Esophagus muscularis mucosa (tissue), 4 donors: ENCODE measurements around the gene TROAP.

Source experiments
- CTCF ChIP-seq, 3 experiments: fragments of 200-600 bp in 2 of 3; fragments of 450-650 bp in 1 of 3; sonication (generic) in 2 of 3; IDR thresholded peaks; one replicate each; pipeline ENCODE4 v1.5.1; 2017 to 2019; ENCODE audit warnings: antibody characterized with exemption in 3 of 3, mild to moderate bottlenecking in 2 of 3, moderate library complexity in 1 of 3
- EP300 ChIP-seq: sonication (generic); formaldehyde crosslinking; IDR thresholded peaks from one replicate; pipeline ENCODE4 v1.6.1; 2017; ENCODE audit warnings: antibody characterized with exemption
- POLR2A ChIP-seq: fragments of 450-650 bp; IDR thresholded peaks from one replicate; pipeline ENCODE4 v1.6.1; 2017; ENCODE audit warnings: antibody characterized with exemption, moderate library complexity, mild to moderate bottlenecking, low read depth
- POLR2AphosphoS5 ChIP-seq, 2 donors: sonication (generic); formaldehyde crosslinking; IDR thresholded peaks; one replicate each; pipeline ENCODE4 v1.6.1; 2017; ENCODE audit warnings: antibody characterized with exemption in 2 of 2

- no peak for TF ChIP-seq EP300
- TF ChIP-seq POLR2A = no peak
- no peak for TF ChIP-seq CTCF (IDR thresholded peaks at IDR 0.05)
- TF ChIP-seq POLR2AphosphoS5 (IDR thresholded peaks at IDR 0.05) = no peak
Observed at GRCh38 chr12:49294086-49294803, 28.8 kb upstream of the TROAP start.
